ENCODE results near the gene HOXB2. TPM values are rescaled to one million over a fixed set of nuclear protein-coding genes. Genes with fewer than 3 reads are reported as not detected.

The HOXB2 gene
- total RNA-seq, 2 experiments from 2014 or later = not detected

DNA sequence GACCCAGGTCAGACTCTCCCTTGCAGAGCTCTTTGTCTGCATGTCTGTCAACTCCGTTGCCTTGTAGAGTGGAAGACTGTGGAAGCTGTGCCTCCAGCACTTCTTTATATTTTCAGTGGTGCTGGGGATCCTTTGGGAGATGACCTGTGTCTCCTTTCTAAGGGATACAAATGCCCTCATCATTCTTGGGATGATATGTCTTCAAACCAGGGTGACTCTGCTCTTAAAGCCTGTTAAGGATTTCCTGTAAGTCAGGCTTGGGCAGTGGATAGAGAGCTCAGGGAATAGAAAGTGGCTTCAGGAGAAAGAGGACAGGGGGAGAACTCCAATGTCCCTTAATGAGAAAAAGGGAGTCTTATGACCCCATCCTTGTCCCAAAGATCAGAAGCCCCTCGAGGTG is 43.6 kb upstream of the HOXB2 start:
- TF ChIP-seq, protein P1, sequence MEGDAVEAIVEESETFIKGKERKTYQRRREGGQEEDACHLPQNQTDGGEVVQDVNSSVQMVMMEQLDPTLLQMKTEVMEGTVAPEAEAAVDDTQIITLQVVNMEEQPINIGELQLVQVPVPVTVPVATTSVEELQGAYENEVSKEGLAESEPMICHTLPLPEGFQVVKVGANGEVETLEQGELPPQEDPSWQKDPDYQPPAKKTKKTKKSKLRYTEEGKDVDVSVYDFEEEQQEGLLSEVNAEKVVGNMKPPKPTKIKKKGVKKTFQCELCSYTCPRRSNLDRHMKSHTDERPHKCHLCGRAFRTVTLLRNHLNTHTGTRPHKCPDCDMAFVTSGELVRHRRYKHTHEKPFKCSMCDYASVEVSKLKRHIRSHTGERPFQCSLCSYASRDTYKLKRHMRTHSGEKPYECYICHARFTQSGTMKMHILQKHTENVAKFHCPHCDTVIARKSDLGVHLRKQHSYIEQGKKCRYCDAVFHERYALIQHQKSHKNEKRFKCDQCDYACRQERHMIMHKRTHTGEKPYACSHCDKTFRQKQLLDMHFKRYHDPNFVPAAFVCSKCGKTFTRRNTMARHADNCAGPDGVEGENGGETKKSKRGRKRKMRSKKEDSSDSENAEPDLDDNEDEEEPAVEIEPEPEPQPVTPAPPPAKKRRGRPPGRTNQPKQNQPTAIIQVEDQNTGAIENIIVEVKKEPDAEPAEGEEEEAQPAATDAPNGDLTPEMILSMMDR (conservative IDR thresholded peaks at IDR 0.05; ENCODE audit: low read length) = no peak
- 0 out of 2 replicates have a peak, but pooled peaks have one; percentile 5 for TF ChIP-seq EZH2phosphoT487 (IDR thresholded peaks at IDR 0.05; ENCODE audit: borderline replicate concordance, low read depth, low read length)
- intact Hi-C loops (cut with micrococcal nuclease; ENCODE audit: unreplicated experiment) = no loop called here
- Histone ChIP-seq H3K4me3 (ENCODE audit: low read depth, low read length, poor library complexity, severe bottlenecking) (no peak overlapping the region), H3K79me2 (ENCODE audit: insufficient read depth, low read depth, low read length) (no peaks in the 10 kb centered on the region), H2AFZ (ENCODE audit: low read length) (no peak overlapping the region), H3K36me3 (ENCODE audit: insufficient read depth, low read length) (no peaks in the 10 kb centered on the region), H4K20me1 (ENCODE audit: insufficient read depth, low read length) (no peaks in the 10 kb centered on the region), H3K27ac (ENCODE audit: low read depth, low read length, poor library complexity, severe bottlenecking) (no peak overlapping the region), H3K9me2 (ENCODE audit: insufficient read depth, low read length) (no peaks in the 10 kb centered on the region), H3K9me3 (ENCODE audit: low read length) (no peaks in the 10 kb centered on the region), H3K4me1 (ENCODE audit: insufficient read depth, low read length, poor library complexity, severe bottlenecking) (peaks cover 32% of the 10 kb centered on the region), H3K4me2 (ENCODE audit: low read length) (no peak overlapping the region)
- ChIA-PET POLR2A (interaction anchor here (0.6 to 1.6 kb wide), 5 partner anchors 121 to 255 kb away, joined by 3 to 6 read pairs (median 3); no protein-coding TSS in a partner anchor), CTCF (ENCODE audit: unreplicated experiment) (interaction anchor here (0.6 kb wide), 1 partner anchor 222 kb away, joined by 4 read pairs; no protein-coding TSS in a partner anchor)
- no TSS peak for BruUV-seq (replicated peaks)
- no peak for DNase-seq (ENCODE audit: low spot score)

DNA sequence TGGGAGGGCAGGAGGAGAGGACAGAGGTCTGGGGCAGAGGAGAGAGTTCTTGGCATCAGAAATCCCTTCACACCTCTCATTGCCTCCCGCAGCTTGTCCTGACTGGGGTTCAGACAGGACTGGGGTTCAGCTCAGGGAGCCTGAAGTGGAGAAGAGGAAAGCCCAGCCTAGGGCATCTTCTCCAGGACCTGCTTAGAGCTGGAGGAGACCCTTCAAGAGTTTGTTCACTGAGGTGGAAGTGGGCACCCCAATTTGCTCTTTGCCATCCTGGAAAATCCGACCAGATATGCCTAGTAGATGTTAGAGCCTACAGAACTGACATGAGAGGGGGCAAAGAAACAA is 43.1 kb upstream of the HOXB2 start:
- no peak for DNase-seq (ENCODE audit: low spot score)
- Histone ChIP-seq H3K4me2 (ENCODE audit: low read length) (no peak overlapping the region), H3K79me2 (ENCODE audit: insufficient read depth, low read depth, low read length) (no peaks in the 10 kb centered on the region), H3K36me3 (ENCODE audit: insufficient read depth, low read length) (no peaks in the 10 kb centered on the region), H3K4me3 (ENCODE audit: low read depth, low read length, poor library complexity, severe bottlenecking) (no peak overlapping the region), H3K27ac (ENCODE audit: low read depth, low read length, poor library complexity, severe bottlenecking) (no peak overlapping the region), H4K20me1 (ENCODE audit: insufficient read depth, low read length) (no peaks in the 10 kb centered on the region), H2AFZ (ENCODE audit: low read length) (no peak overlapping the region), H3K9me3 (ENCODE audit: low read length) (no peaks in the 10 kb centered on the region), H3K9me2 (ENCODE audit: insufficient read depth, low read length) (no peaks in the 10 kb centered on the region), H3K4me1 (ENCODE audit: insufficient read depth, low read length, poor library complexity, severe bottlenecking) (peaks cover 32% of the 10 kb centered on the region)
- CTCF ChIA-PET (ENCODE audit: unreplicated experiment) = no interaction called here
- intact Hi-C loops (cut with micrococcal nuclease; ENCODE audit: unreplicated experiment) = no loop called here
- POLR2A ChIA-PET = interaction anchor here (0.6 to 1.6 kb wide), 6 partner anchors 121 to 242 kb away, joined by 3 to 6 read pairs (median 4); no protein-coding TSS in a partner anchor
- no peak for TF ChIP-seq EZH2phosphoT487 (IDR thresholded peaks at IDR 0.05; ENCODE audit: borderline replicate concordance, low read depth, low read length)
- TF ChIP-seq, protein P1 (conservative IDR thresholded peaks at IDR 0.05; ENCODE audit: low read length) = no peak
- no TSS peak for BruUV-seq (replicated peaks)

DNA sequence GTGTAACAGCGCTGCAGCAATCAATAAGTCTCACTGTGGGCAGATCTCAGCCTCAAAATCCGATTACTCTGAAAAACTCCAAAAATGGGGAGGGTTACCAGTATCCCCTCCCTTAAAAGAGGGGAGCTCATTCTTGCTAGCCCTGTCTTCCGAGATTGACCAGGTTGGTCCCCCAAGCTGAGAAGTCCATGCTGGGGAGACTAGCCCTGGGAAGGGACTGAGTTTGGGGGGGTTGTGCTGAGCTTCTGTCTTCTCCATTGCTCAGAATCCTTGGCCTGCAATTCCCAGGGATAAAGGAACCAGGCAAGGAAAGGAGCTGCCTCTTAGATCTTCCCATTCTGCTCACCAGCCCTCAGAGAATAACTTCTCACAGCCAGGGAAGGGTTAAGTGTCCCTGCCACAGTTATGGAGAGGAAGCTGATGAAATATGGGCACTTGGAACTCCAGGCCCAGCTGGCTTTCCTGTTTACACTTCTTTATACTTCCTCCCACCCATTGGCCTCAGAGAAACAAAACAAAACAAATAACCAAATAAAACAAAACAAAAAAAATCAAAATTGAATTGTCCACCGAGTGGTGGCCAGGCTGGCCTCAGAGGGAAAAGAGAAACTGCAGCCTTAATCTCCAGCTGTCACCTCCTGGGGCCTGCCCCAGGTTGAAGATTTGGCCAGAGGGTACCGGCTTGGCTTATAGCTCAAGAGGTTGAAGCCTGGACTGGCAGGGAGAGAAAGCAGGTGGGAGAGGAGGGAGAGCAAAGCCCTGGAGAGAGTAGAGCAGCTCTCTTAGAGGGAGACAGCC is 42.6 kb upstream of the HOXB2 start:
- H3K79me2 ChIP-seq (ENCODE audit: insufficient read depth, low read depth, low read length) = no peaks in the 10 kb centered on the region
- H3K4me3 ChIP-seq (ENCODE audit: low read depth, low read length, poor library complexity, severe bottlenecking) = no peak overlapping the region
- no peak overlapping the region for H3K27ac ChIP-seq (ENCODE audit: low read depth, low read length, poor library complexity, severe bottlenecking)
- TF ChIP-seq EZH2phosphoT487 (IDR thresholded peaks at IDR 0.05; ENCODE audit: borderline replicate concordance, low read depth, low read length) = no peak
- TF ChIP-seq, protein P1 (conservative IDR thresholded peaks at IDR 0.05; ENCODE audit: low read length) = no peak
- no peaks in the 10 kb centered on the region for H3K36me3 ChIP-seq (ENCODE audit: insufficient read depth, low read length)
- no peaks in the 10 kb centered on the region for H3K9me2 ChIP-seq (ENCODE audit: insufficient read depth, low read length)
- BruUV-seq (replicated peaks) = no TSS peak
- intact Hi-C loops (cut with micrococcal nuclease; ENCODE audit: unreplicated experiment) = no loop called here
- DNase-seq (ENCODE audit: low spot score) = peak; percentile 31
- no peaks in the 10 kb centered on the region for H4K20me1 ChIP-seq (ENCODE audit: insufficient read depth, low read length)
- peak overlapping the region; percentile 3; the same call in 1 of the 2 replicates for H3K4me2 ChIP-seq (ENCODE audit: low read length)
- POLR2A ChIA-PET = interaction anchor here (1.0 to 1.6 kb wide), 5 partner anchors 120 to 242 kb away, joined by 3 to 6 read pairs (median 4); no protein-coding TSS in a partner anchor
- no peaks in the 10 kb centered on the region for H3K9me3 ChIP-seq (ENCODE audit: low read length)
- 0 out of 2 replicates have a peak overlapping the region, but pooled peaks have one; percentile 6 for H2AFZ ChIP-seq (ENCODE audit: low read length)
- H3K4me1 ChIP-seq (ENCODE audit: insufficient read depth, low read length, poor library complexity, severe bottlenecking) = peaks cover 32% of the 10 kb centered on the region
- CTCF ChIA-PET (ENCODE audit: unreplicated experiment) = no interaction called here
